Astrocyte of the hippocampus (primary cell): ENCODE data around the gene GABRA5.

Experiments
- DNase-seq: peaks from one replicate; pipeline ENCODE4 v3.0.0; 2011; ENCODE audit warnings: low read depth, low spot score

The GABRA5 gene

DNA sequence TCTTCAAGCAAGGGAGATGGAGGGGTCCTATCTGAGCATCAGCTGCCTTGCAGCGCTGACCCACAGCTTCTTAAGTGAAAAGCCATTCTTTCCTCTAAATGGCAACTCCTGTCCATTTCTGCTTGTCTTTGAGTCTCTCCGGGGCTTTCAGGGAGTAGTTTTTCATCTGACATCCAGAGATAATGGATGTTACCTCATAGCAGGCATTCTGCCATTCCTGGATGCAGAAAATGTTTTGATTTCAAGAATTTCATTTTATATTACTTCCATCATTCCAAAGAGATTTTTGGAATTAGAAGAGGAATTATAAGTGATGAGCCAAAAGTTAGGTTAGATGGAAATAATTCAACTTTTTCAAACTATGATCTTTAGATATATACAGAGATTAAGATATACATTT is 59.2 kb downstream of the GABRA5 start:
- DNase-seq, result no peak

DNA sequence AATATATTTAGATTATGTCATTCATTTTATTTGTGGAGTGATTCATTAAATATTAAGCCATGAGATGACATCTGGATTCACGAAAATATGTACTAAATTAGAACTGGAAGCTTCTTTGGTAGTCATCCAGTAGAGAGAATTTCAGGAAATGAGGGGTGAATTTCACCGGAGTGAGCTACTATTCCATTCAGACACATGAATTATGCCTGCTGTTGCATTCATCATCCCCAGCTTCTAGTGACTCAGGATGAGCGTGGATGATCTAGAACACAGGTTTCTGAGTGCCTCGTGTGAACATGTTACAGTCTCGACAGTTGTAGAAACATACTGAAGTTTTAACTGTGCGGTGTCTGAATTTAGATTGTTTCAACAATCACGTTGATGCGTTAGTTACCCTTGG is 61.2 kb downstream of the GABRA5 start:
- no peak for DNase-seq

DNA sequence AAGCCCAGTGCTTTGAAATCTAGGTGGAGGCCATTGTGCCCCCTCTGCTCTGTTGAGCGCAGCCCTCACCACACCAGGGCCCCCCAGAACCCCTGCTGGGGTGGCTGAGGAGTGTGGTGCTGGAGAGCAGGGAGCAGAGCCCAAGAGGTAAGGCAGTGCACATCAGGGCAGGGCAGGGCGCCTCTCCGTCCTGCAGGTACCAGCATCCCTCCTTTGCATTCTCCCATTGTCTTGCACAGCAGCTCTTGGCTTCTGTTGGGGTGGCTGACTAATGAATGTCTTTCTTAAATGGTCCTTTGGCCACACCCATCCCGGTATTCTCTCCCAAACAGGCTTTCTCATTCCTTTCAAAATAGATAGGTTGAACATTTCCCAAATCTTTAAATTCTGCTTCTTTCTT is 62.7 kb downstream of the GABRA5 start:
- no peak for DNase-seq

DNA sequence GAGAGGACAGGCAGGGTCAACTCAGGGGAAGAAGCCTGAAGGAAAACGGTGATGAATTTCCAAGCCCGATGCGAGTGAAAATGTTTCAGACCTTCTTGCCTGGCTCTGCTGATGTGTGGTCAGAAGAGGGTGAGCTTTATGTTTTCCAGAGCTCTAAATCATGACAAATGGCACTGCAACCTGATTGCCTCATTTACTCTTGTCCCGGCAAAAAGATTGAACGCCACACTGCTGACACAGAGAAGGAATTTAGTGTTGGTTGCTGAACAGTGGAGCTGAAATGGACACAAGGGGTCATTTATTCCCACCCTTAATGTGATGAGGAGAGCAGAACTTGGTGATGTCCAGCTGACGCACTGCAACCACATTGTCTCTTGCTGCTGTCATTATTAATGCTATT is 68.0 kb downstream of the GABRA5 start:
- no peak for DNase-seq

DNA sequence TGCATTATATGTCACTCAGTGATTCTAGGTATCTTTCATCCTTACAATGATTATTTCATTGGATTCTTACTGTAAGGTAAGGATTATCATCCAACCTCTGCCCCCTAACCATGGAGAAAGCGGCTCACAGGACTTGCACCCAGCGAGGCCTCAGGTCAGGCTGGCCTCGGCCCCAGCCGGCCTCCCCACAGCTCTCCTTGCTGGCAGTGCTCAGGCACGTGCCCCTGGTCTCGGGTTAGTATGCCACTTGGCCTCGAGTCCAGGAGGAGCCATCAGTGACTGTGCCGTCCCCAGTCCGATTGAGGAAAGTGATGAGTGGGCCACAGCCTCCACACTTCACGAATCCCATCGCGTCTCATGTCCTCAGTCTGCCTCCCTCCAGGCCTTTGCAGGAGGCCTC is 68.5 kb downstream of the GABRA5 start:
- DNase-seq, result no peak

DNA sequence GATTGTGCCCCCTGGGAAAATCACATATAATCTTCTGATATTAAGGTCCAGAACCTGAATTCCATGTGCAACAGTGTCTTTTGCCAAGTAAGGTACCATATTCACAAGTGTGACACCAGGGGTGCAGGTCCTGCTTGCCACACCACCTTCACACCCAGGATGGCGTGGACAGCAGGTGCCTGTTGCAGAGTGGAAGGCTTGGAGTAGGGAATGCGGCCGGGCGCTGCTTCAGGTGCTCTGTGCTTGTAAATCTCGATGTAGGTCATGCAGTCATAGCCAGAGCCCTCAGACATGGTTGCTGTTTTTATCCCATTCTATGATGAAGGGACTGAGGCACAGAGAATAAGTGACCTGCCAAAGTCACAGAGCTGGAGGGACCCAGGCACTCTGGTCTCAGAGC is 69.6 kb downstream of the GABRA5 start:
- no peak for DNase-seq

DNA sequence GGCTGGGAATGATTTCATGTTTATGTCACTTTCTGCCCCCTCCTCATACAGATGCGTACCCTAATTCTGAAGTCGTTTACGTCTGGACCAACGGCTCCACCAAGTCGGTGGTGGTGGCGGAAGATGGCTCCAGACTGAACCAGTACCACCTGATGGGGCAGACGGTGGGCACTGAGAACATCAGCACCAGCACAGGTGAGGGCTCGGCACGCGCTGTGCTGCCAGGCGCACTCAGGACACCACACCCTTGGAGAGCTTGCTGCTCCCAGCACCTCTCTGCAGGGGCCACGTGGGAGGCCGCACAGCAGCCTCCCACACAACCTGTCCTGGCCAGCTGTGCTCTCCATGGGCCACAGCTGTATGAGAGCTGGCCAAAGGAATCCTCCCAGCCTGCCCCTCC is 70.3 kb downstream of the GABRA5 start:
- no peak for DNase-seq

DNA sequence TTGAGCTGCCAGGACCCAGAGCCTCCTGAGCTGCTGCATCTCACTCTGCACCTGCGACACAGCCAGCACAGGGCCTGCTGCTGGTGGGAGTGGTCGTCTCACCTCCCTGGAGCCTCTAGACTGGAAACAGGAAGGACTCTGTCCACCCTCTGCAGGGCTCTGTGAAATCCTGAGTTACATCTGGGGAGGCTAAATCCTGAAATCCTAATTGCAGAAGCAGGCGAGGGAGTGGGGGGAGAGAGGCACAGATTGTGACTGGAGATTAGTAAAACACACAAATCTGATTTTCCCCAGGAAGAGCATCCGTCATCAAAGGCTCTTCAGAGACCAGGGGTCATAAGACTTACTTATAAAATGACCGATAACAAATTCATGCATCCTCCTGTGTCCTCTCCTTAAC is 72.5 kb downstream of the GABRA5 start:
- DNase-seq, result no peak

DNA sequence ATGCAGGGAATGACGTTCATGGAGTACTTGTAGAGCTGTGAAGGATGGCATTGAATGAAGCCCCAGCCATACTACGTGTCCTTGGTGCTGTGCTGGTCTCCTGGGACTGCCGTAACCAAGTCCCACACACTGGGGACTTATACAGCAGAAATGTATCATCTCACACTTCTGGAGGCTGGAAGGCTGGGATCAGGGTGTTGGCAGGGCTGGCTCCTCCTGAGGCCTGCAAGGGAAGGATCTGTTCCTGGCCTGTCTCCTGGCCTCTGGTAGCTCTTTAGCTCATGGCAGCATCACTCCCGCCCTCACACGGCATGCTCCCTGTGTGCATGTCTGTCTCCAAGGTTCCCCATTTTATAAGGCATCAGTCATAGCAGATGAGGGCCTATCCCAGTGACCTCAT is 74.6 kb downstream of the GABRA5 start:
- no peak for DNase-seq

DNA sequence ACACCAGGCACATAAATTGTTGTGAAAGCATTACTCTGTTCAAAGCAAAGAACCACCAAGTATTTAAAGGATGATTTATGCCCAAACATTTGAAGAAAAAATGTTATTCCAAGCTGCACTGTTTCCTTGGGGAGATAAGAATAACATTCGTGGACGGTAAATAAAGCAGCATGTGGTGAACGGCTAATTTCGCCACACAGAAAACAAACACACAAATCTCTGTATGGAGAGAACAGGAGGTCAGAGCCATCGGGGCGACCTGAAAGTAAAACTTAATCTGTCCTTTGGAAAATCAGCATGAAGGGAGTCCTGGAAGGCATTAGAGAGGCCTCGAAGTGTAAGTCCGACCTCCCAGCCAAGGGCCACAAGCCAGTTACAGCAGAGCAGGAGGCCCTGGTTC is 77.0 kb downstream of the GABRA5 start:
- DNase-seq, result no peak

DNA sequence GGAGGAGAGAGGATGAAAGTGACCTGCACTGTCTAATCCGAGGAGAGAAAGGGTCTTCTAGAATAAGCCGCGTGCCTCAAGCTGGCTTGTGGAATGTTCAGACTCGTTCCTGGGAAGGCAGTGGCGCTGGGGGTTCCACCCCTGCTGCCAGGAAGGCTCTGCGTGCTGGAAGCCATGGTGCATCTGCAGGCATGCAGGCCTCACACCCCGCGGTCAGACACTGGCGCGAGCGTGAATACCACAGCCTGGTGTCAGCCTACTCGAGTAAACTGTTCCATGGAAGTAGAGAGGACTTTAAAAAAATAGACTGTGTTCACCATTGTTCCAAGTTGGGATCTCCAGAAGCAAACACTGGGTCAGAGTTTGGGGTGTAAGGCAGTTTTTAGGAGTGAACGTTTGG is 78.2 kb downstream of the GABRA5 start:
- no peak for DNase-seq

DNA sequence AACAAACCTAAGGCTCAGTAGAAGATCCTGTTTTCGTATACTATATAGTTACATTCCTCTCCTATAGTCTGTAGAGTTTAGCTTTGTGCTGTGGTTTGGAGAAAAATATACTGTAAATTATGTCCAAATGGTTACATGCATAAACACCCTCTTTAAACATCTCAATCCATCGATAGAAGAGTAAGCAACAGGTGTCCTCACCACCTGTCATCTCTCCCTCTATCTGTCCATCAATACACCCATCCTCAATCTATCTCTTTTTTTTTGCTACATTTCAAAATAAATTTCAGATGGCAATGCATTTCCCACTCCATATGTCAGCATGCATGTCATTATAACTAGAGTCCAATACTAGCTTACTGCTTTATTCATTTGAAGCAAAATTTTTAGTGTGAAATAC is 83.1 kb downstream of the GABRA5 start:
- DNase-seq, result no peak

DNA sequence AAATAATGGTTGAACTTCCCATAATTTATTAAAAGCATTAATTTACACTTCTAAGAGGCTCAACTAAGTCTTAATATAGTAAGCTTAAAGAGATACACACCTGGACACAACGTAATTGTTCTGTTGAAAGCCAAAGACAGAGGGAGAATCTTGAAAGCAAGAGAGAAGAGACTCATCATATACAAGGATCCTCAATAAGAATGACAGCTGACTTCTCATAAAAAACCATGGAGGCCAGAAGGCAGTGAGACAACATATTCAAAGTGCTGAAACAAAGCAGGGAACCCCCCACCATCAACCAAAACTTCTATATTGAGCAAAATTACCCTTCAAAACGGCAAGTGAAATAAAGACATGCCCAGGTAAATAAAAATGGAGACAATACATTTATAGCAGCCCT is 87.5 kb downstream of the GABRA5 start:
- DNase-seq, result no peak

DNA sequence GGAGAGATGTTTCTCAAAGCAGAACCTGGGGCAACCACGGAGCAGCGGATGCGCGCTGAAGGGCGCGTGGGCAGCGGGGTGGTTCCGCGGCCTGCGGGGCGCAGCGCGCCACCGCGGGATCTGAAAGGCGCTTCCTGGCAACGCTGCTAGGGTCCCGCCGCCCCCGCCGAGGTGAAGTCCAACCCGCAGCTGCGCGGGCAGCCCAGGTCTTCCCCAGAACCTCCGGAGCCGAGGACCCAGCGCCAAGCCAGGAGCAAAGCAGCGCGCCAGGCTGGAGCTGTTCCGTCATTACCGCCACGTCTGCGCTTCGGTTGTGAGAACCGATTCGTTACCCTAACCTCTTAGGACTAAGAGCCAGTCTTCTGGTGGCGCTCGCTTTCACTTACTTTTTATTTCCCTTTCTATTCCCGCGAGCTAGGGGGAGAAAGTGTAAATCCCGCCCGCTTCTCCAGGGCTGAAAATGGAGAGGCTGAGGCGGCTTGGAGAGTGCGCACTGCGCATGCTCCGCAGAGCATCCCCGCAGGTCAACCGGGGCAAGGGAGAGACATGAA is 100.9 kb downstream of the GABRA5 start:
- peak; percentile 81 for DNase-seq

DNA sequence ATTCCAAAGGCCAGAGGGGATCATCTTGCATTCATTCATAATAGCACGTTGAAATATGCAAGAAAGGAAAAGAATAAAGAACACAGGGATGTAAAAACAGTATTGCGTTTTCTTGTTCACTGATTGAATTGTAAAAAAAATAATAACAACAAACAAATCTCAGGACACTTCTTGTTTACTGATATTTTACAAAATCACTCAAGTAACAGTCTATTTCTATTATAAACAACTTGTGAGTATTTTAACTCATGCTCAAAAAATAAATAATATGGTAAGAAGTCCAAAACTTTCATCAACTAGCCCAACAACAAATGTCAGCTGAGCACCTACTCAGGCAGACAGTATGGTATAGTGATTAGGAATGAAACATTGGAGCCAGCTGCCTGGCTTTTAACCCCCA is 101.9 kb downstream of the GABRA5 start:
- no peak for DNase-seq

DNA sequence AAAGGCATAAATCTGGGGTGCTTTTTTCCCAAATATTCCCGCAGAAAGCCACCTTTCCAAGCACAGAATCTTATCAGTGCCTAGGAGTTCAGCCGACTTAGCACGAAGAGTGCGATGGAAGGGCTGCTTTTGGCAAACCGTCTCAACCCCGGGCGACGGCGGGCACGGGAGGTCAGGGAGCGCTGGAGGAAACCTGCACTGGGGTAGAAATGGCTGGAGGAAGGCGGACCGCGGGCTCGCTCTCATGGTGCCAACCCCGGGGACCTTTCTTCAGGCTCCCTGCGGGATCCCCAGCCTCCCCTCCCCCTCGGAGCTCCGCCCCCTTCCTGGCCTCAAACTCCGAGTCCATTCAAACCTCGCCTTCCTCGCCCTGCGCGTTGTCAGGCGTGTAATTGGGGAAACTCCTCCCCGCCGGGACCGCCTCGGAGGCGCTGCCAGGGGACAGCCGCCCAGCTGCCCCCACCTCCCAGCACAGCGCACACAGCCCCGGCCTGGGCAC is 103.9 kb downstream of the GABRA5 start, which contains the start of gene GABRG3:
Gene GABRG3, plus strand, starts transcription at position 470 of the 499 bp plus-strand sequence.
- peak; percentile 72 for DNase-seq

DNA sequence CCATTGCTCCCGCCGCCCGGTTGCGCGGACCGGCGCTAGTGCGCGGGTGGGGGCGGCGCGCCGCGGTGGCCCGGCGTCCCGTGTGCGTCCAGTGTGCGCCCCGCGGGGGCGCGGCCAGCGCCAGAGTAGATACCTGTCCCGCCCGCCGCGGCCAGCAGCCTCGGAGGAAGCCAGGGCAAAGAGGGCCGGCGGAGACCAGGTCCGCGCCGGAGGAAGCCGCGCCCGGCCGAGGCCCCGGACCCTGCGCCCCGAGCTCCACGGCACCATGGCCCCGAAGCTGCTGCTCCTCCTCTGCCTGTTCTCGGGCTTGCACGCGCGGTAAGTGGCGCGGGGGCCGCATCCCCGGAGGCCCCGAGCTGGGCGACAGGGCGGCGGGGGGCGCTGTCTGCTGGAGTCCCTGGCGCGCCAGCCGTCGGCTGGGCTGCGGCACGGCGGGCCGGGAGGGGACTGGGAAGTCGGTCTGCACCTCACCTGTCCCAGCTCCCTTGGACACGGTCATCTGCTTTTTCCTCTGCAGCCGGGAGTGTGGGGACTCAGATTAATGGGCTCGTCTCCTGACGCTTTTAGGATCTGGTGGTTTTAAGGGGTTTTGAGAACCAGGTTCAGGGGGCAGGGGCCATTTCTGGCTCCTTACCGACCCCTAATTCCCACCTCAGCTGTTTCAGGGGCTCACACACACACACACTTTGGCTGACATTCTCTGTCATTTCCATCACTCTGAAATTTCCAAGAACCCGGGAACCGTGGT is 104.6 kb downstream of the GABRA5 start:
- peak; percentile 60 for DNase-seq

DNA sequence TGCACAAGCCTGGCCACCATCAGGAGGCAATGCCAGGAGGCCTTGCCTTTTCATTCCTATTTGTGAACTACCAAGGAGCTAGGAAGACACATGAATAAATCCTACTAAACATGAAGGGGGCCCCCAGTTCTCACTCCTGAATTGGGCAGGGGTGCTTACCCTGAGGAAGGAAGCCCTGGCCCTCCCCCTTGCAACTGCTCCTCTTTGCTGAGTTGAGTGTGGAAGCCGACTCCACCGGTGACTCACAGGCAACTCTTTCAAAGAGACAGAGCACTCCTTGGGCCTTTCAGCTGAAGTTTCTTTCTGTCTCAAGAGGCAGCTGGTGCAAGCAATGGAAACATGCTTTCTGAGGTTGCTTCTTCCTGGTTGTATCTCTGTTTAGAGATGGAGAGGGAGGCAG is 105.8 kb downstream of the GABRA5 start:
- peak; percentile 53 for DNase-seq

DNA sequence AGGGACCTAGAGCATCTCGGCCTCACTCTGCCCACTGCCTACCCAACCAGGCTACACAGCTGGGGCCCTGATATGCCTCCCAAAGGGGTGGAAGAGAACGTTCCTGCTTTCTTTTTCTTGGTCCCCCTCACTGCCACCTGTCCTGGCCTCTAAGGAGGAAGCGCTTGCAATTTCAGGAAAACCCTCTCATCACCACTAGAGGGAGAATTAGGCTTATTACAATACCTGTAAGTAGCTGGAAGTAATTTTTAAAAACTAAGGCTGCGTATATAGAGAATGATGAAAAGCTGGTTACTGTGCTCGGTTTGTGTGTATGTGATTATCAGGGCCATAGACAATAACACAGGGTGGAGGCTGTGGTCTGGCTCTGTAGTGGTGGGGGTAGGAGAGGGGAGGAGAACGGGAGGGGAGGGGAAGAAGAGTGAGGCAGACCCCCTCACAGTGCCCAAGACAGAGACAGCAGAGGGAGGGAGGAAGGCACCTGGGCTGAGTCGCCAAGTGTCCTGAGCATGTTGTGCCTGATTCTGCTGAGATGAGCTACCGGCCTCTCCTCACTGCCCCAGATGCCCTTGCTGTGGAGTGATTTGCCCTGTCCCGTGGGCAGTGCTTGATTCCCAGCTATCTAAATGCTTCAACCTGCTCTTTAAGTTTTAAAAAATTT is 107.4 kb downstream of the GABRA5 start:
- DNase-seq, result peak; percentile 68

DNA sequence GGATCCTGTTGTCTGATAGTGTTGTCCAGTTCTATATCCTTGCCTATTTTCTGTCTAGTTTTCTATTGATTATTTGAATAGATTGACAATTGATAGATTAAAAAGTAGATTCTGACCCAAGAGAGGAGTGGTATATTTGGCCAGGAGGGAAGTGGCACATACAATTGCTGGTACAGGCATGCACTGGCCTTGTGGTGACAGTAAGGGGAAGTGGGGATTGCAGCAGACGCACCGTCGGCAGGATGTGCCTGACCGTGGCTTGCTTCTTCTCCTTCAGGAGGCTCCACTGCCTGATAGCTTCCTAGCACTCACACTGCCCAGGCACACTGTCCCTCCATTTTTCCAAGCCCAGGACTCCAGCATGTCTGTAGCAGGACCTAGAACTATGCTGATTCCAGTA is 114.6 kb downstream of the GABRA5 start:
- DNase-seq, result no peak

DNA sequence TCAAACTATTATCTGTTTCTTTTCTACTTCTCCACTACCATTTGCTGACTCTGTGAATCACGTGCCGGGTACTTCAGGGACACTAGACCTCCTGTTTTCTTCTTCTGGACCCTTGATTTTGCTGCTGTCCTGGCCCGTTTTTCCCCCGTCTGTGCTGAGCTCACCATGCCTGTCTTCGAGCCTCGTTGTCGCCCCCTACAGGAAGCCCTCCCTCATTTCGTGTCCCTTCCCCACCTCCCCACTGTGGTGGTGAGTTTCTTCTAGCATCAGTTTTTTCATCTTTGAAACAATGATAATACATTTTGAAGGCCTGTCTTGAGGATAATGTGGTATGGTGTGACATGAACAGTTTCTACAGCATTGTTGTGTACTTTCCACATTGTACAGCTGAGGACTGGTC is 117.0 kb downstream of the GABRA5 start:
- no peak for DNase-seq

DNA sequence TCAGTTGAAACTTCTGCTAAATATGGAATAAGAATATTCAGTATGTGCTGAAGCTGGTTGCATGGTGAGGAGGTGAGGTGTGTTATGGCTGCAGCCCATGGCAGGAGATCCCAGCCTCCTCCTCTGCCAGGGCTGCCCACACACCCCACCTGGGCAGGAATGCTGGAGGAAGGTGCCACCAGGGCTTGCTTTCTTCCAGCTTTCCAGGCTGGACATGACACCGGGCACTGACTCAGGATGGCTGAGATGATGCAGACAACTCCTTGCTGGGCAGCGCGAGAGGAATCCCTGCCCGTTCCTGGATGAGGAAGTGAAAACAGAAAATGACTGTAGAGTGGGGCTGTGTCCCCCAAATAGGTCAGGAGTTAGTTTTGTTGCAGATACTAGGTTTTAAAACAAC is 118.2 kb downstream of the GABRA5 start:
- no peak for DNase-seq

DNA sequence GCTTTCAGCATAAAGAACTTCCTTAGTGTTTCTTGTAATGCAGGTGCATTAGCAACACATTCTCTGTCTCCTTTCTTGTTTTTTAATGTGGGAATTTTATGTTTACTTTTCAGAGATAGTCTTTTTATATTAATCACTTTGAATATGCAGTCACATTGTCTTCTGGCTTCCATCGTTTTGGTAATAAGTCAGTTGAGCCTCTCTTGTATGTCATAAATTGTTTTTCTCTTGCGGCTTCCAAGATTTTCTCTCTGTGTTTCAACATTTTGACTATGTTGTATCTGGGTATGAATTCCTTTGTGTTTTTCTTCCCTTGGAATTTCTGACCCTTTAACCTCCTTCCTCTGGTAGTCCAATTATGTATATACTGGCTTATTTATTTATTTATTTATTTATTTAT is 129.4 kb downstream of the GABRA5 start:
- DNase-seq, result peak; percentile 9
